SH-SY5Y (cell line): ENCODE results near the gene P3H1.

Source experiments
- GATA2 ChIP-seq: IDR thresholded peaks from 2 replicates; pipeline ENCODE4 v1.6.1; 2011; ENCODE audit warnings: mild to moderate bottlenecking, low read depth, low read length
- GATA3 ChIP-seq: IDR thresholded peaks from 2 replicates; pipeline ENCODE4 v1.6.1; 2011; ENCODE audit warnings: low read depth, mild to moderate bottlenecking, low read length, moderate library complexity

- TF ChIP-seq GATA2 (no peak), GATA3 (no peak)
Measured at GRCh38 chr1:42766741-42767509, at the start of gene P3H1, which contains the start of gene C1orf50.
